GM19397 (cell line): ENCODE data around the gene SLC16A11.

ENCODE experiments used
- ATAC-seq: cut with Tn5 transposase; IDR thresholded peaks from one replicate; pipeline ENCODE4 v1.9.1; 2021; ENCODE audit warnings: mild to moderate bottlenecking, moderate library complexity; ENCODE audit not compliant: unreplicated experiment

SLC16A11 gene

GRCh38 chr17:7027335-7027734, 16.6 kb downstream of the SLC16A11 start:
- no peak for ATAC-seq

DNA sequence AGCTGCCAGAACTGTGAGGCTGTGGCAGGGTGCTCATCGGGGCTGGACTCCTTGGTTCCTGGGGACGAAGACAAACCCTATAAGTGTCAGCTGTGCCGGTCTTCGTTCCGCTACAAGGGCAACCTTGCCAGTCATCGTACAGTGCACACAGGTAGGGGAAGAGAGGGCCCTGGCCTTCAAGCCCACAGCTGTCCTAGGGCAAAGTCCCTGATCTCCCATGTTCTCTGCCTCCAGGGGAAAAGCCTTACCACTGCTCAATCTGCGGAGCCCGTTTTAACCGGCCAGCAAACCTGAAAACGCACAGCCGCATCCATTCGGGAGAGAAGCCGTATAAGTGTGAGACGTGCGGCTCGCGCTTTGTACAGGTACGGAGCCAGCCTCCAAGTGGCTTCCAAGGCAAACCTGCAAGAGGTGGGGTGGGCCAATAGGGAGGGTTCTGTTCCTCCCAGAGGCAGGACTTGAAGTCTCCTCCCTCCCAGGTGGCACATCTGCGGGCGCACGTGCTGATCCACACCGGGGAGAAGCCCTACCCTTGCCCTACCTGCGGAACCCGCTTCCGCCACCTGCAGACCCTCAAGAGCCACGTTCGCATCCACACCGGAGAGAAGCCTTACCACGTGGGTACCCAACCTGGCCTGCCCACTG, 17.3 kb downstream of the SLC16A11 start:
- no peak for ATAC-seq

DNA sequence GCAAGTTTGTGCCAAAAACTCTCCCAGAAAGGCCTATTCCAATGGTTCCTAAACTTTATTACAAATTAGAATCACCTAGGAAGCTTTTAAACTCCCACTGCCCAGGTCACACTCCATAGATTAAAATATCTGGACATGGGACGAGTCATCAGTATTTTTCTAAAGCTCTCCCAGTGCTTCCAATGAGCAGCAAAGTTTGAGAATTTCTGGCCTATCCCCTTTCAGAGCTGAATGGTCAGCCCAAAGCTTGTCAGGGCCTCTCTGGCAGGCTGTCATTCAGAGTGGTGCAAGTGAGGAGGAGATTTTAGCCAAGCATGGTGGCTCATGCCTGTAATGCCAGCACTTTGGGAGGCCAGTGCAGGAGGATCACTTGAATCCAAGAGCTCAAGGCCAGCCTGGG, 18.6 kb downstream of the SLC16A11 start:
- ATAC-seq = no peak

DNA sequence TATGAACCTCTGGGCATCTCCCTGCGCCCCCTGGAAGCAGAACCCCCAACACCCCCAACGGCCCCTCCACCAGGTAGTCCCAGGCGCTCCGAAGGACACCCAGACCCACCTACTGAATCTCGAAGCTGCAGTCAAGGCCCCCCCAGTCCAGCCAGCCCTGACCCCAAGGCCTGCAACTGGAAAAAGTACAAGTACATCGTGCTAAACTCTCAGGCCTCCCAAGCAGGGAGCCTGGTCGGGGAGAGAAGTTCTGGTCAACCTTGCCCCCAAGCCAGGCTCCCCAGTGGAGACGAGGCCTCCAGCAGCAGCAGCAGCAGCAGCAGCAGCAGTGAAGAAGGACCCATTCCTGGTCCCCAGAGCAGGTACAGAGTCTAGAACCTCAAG, 19.5 kb downstream of the SLC16A11 start:
- ATAC-seq = no peak

- peak; percentile 49 for ATAC-seq
Observed at GRCh38 chr17:7023576-7024401, 20.1 kb downstream of the SLC16A11 start.

DNA sequence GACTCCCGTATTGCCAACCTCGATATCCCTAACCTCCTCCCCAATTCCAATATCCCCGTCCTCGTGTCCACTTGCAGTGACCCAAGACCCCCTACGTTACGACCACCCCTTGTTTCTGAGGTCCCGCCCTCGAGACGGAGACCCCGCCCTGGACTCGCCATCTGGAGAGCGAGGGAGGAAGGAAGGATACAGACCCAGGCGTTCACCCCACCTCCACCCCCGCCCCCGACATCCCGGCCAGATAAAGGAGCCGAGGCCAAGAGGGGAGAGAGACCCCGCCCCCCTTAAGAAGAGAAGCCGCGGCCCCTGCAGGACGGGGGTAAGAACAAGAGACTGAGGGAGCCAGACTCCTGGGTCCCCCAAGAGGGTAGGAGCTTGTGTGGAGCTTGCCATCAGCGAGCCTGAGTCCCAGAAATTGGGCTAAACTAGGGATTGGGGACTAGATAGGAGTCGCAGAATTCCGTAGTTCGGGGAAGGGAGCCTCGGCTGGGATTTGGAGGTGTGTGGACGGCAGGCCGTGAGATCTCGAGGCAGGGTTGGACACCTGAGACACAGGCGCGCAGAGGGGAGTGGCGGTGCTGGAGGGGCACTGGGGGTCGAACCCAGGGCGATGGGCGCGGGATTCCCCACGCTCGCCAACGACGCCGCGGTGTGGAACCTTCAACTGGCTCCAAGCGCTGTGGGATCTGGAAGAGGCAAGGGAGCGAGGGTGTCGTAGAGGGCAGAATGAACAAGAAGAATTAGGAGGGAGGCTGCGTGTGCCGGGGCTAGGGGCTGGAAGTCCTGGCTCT, 20.9 kb downstream of the SLC16A11 start, which contains the start of gene BCL6B:
Gene BCL6B (plus strand): TSS at position 270 of the 791 bp plus-strand sequence. CDS start 622 bp downstream, outside the sequence.
- ATAC-seq = no peak

DNA sequence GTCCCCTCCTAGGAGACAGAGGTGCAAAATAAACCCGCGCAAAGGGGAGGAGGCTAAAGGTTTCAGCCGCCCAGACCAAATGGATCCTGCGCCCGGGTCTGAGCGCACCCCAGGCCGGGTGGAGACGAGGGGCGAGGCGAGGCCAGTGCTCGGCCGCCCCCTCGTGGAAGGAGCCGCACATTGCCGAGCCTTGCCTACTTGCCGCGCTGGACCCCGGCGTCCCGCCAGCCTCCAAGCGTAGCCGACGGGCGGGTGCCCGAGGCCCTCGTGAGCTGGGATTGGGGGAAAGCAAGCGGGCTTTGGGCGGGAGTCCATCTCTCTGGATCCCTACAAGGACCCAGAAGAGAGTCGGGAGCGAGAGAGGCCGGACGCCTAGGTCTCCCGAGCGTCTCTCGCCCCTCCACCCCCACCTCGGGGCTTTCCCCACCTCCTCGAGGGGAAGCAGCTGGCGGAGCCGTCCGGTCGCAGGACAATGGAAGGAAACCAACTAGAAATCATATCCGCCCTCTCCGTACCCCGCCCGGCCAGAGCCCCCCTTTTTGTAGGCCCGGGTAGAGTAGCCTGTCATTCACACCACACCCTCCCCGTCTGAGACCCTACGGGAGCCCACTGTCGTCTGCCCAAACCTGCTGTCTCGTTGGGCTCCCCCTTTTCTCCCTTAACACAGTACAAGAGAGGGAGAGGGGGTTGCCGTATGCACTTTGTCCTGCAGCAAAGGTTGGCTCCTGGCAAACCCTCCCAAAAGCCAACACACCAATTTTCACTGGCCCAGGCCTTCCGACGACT, 21.7 kb downstream of the SLC16A11 start:
- ATAC-seq = peak; percentile 70

GRCh38 chr17:7020894-7021664, 22.8 kb downstream of the SLC16A11 start:
- ATAC-seq = no peak

GRCh38 chr17:7019839-7020519, 23.9 kb downstream of the SLC16A11 start:
- ATAC-seq = no peak

DNA sequence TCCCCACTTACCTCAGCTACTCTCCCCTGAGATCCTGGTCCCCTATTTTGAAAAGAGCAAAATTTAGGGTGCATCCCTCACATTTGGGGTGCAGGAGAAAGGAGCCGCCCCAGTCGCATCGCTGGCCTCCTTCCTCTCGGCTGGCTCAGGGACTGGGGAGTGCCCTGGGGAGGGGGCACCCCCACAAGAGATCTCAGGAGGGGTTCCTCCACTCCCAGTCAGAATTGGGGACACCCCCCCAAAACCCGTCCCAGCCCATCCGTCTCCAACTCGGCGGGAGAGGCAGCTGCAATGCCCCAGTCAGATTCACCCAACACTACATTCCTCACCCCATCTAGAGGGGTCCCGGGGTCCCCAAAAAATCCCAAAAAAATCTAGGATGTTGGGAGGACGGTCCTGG, 24.5 kb downstream of the SLC16A11 start:
- ATAC-seq = no peak

DNA sequence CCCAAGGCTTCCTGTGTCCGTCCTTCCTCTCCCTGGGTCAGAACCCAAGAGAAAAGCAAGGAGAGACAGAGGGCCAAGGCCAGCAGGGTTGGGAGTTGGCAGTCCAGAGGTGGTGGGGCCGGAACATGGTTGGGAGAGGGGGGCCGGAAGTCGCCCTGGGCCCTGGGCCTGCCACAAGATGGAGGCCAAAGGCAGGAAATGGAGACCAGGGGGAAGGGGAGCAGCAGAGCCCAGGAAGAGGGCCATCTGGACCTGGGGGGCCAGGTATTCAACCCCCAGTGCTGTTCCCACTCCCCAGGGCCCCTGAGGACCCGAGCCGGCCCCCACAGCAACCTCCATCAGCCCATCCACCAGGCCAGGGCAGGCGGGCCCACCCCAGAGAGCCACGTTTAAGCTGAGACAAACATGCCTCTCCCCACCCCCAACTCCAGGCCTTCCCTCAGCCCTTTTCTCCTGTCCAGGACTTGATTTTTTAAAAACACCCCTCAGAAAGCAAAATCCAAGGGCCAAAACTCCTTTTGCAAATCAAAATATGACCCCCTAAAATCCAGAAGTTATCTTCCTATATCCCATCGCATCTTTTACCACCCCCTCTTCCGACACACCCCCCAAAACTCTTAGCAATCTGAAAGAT, 25.4 kb downstream of the SLC16A11 start:
- ATAC-seq = no peak

DNA sequence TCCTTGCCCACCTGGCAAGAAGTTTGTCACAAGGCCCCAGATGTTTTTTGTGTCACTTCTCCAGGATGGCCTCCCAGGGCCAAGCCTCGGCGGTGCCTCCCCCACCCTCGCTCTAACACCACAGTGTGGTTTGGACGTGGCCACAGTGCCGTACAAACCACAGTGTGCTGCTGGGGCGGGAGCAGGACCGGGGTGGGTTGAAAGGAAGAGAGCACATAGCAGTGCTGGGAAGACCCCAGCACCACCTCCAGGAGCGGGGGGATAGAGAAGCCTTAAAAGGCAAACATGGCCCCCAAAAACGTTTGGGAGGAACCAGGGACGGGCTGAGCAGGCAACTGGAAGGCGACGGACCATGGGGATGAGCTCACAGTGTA, 26.1 kb downstream of the SLC16A11 start:
- ATAC-seq = no peak

DNA sequence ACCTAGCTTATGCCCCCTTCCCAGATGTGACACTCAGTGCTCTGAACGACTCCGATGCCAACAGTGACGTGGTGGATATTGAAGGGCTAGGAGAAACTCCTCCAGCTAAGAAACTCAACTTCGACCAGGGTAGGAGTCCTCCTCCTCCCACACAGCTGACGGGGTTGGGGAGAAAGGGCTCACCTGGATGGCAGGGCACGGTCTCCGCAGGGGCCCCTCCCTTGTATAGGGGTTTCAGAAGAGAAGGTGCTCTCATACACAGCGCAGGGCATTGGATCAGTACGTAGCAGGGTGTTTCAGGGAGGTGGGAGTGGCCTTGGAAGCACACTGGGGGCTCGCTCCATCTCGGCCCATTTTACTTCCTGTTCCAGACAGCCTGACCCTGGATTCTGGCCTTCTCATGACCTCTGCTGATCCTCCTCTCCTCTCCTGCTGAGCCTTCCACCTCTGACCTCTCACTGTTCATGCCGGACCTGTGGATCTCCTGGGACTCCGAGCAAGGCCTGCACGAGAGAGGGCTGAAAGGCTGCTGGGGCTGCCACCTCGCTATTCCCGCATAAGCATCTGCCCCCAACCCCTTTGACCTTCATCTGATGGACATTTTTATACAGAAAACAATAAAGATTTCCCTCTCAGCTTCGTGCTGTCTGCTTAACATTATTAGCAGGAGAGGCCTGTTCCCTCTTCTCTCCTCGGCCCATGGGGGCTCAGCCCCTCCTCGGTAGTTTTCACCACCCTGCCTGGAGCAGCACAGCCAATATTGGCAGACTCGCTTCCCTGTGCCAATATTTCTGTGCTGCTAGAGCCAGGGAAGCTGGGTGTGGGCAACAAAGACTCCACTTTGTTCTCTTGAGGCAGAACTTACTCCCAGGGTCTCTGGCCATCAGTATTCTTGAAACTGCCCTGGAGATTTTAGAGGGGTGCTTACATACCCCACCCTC, 26.7 kb downstream of the SLC16A11 start:
- ATAC-seq = no peak

DNA sequence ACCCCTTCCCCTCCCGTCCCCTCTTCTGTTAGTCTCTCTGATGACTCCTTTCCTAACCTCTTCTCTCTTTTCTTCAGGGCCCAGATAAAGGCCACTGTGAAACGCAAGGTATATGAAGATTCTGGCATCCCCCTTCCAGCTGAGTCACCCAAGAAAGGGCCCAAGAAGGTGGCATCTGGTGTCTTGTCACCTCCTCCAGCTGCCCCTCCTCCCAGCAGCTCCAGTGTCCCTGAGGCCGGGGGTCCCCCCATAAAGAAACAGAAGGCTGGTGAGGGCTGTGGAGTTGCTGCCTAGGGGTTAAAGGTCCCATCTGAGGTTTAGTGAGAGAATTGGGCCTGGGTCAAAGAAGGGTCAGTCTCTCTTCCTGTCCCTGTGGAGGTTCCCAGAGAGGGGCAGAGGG, 27.5 kb downstream of the SLC16A11 start:
- no peak for ATAC-seq

- no peak for ATAC-seq
Observed at GRCh38 chr17:7014995-7015958, 28.6 kb downstream of the SLC16A11 start.

DNA sequence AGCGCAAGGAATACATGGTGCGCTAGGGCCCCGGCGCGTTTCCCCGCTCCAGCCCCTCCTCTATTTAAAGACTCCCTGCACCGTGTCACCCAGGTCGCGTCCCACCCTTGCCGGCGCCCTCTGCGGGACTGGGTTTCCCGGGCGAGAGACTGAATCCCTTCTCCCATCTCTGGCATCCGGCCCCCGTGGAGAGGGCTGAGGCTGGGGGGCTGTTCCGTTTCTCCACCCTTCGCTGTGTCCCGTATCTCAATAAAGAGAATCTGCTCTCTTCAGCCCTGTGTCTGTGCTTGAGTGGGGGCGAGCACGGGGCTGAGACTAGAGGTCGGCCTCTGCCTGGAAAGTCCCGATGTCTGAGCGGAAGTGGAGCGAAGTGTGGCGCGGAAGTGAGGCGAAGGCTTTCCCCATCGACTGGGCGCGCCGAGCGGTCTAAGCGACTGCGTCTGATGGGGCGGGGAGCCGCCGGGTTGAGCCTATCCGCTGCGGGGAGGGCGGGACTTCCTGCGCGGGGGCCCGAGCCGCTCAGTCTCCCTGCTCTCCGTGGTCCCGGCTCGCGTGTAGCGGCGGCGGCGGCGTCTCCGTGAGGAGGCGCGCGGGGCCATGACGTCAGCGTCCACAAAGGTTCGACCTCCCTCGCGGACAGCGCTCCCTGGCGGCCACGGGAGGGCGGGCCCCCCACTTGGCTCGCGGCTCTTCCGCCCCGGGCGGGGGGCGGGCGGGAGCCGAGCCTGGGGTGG, 29.5 kb downstream of the SLC16A11 start:
- peak; percentile 83 for ATAC-seq
